Vagina (tissue), 2 donors: ENCODE data around the gene ROR2. TPM values are rescaled to one million over a fixed set of nuclear protein-coding genes. Genes with fewer than 3 reads are reported as not detected.

Experiments
- DNase-seq, 2 donors: peaks; one replicate each; pipeline ENCODE4 v3.0.0-alpha.2; 2017; ENCODE audit errors: extremely low spot score in 2 of 2
- H3K27ac ChIP-seq: fragments of 200-600 bp; sonication (generic); one replicate; pipeline ENCODE4 v1.5.1; 2019
- H3K27me3 ChIP-seq: fragments of 200-600 bp; sonication (generic); one replicate; pipeline ENCODE4 v1.5.1; 2019
- H3K36me3 ChIP-seq, 2 donors: fragments of 200-600 bp; sonication (generic); one replicate each; pipeline ENCODE4 v1.5.1; 2017 to 2019
- H3K4me1 ChIP-seq: fragments of 200-600 bp; sonication (generic); one replicate; pipeline ENCODE4 v1.5.1; 2019
- H3K4me3 ChIP-seq, 2 donors: fragments of 200-600 bp; sonication (generic); 1 replicate in 1 of 2; 2 replicates in 1 of 2; pipeline ENCODE4 v1.5.1; 2016 to 2019
- H3K9me3 ChIP-seq: fragments of 200-600 bp; sonication (generic); one replicate; pipeline ENCODE4 v1.5.1; 2019
- POLR2A ChIP-seq, 2 donors: fragments of 450-650 bp; IDR thresholded peaks; one replicate each; pipeline ENCODE4 v1.6.1; 2017; ENCODE audit warnings: antibody characterized with exemption in 2 of 2, mild to moderate bottlenecking in 2 of 2, moderate library complexity in 2 of 2
- POLR2AphosphoS5 ChIP-seq, 2 donors: sonication (generic); formaldehyde crosslinking; IDR thresholded peaks; one replicate each; pipeline ENCODE4 v1.9.0; 2017; ENCODE audit warnings: antibody characterized with exemption in 2 of 2, mild to moderate bottlenecking in 2 of 2, low read depth in 1 of 2; ENCODE audit not compliant: insufficient read depth in 1 of 2
- intact Hi-C: fragments of 100-400 bp; cut with DNase I; formaldehyde crosslinking; loops from one replicate; pipeline ENCODE4 v1.15.1; 2023
- total RNA-seq: library from RNA; depleted of rRNA; stranded (reverse); fragments of >200 nt; gene quantifications from one replicate; pipeline ENCODE4 v1.2.3, GENCODE V29; 2016
- TF ChIP-seq, protein P1 (sequence below), 3 experiments: fragments of 450-650 bp in 2 of 3; fragments of 200-600 bp in 1 of 3; sonication (generic) in 1 of 3; IDR thresholded peaks; one replicate each; pipeline ENCODE4 v1.5.1; 2017 to 2019; ENCODE audit warnings: antibody characterized with exemption in 3 of 3, mild to moderate bottlenecking in 2 of 3, moderate library complexity in 2 of 3

ROR2 gene
- total RNA-seq, 1 donor from 2014 or later: 22.3 TPM

- H3K4me3 ChIP-seq: no peak overlapping the region
- intact Hi-C loops: no loop called here
- DNase-seq: peak in 1 of 2 donors; percentile 58
- H3K27me3 ChIP-seq: no peaks in the 10 kb centered on the region
- TF ChIP-seq POLR2A (IDR thresholded peaks at IDR 0.05) (no peak), POLR2AphosphoS5 (IDR thresholded peaks at IDR 0.05; ENCODE audit: insufficient read depth in 1 of 2, low read depth in 1 of 2) (no peak)
- TF ChIP-seq, protein P1, sequence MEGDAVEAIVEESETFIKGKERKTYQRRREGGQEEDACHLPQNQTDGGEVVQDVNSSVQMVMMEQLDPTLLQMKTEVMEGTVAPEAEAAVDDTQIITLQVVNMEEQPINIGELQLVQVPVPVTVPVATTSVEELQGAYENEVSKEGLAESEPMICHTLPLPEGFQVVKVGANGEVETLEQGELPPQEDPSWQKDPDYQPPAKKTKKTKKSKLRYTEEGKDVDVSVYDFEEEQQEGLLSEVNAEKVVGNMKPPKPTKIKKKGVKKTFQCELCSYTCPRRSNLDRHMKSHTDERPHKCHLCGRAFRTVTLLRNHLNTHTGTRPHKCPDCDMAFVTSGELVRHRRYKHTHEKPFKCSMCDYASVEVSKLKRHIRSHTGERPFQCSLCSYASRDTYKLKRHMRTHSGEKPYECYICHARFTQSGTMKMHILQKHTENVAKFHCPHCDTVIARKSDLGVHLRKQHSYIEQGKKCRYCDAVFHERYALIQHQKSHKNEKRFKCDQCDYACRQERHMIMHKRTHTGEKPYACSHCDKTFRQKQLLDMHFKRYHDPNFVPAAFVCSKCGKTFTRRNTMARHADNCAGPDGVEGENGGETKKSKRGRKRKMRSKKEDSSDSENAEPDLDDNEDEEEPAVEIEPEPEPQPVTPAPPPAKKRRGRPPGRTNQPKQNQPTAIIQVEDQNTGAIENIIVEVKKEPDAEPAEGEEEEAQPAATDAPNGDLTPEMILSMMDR (IDR thresholded peaks at IDR 0.05): no peak
- H3K9me3 ChIP-seq: no peaks in the 10 kb centered on the region
- no peak overlapping the region for H3K27ac ChIP-seq
- H3K36me3 ChIP-seq: no peaks in the 10 kb centered on the region
- peaks cover 13% of the 10 kb centered on the region for H3K4me1 ChIP-seq
These were observed 34.3 kb downstream of the ROR2 start for GRCh38 chr9:91915524-91916263.

GRCh38 chr9:91914937-91915336, 35.1 kb downstream of the ROR2 start:
- Histone ChIP-seq H3K27me3 (no peaks in the 10 kb centered on the region), H3K9me3 (no peaks in the 10 kb centered on the region), H3K36me3 (no peaks in the 10 kb centered on the region), H3K4me3 (no peak overlapping the region), H3K4me1 (peaks cover 6% of the 10 kb centered on the region), H3K27ac (no peak overlapping the region)
- intact Hi-C loops: no loop called here
- TF ChIP-seq, protein P1 (IDR thresholded peaks at IDR 0.05): no peak
- TF ChIP-seq POLR2AphosphoS5 (IDR thresholded peaks at IDR 0.05; ENCODE audit: insufficient read depth in 1 of 2, low read depth in 1 of 2): no peak
- TF ChIP-seq POLR2A (IDR thresholded peaks at IDR 0.05): no peak
- peak in 1 of 2 donors; percentile 74 for DNase-seq

- TF ChIP-seq, protein P1 (IDR thresholded peaks at IDR 0.05): no peak
- TF ChIP-seq POLR2A (IDR thresholded peaks at IDR 0.05): no peak
- TF ChIP-seq POLR2AphosphoS5 (IDR thresholded peaks at IDR 0.05; ENCODE audit: insufficient read depth in 1 of 2, low read depth in 1 of 2): no peak
- H3K36me3 ChIP-seq: no peaks in the 10 kb centered on the region
- H3K4me3 ChIP-seq: no peak overlapping the region
- no peaks in the 10 kb centered on the region for H3K9me3 ChIP-seq
- no peaks in the 10 kb centered on the region for H3K27me3 ChIP-seq
- peaks cover 3% of the 10 kb centered on the region for H3K4me1 ChIP-seq
- H3K27ac ChIP-seq: no peak overlapping the region
- DNase-seq: peak in 1 of 2 donors; percentile 79
- intact Hi-C loops: no loop called here
These were observed 35.6 kb downstream of the ROR2 start for GRCh38 chr9:91914404-91914803.

DNA sequence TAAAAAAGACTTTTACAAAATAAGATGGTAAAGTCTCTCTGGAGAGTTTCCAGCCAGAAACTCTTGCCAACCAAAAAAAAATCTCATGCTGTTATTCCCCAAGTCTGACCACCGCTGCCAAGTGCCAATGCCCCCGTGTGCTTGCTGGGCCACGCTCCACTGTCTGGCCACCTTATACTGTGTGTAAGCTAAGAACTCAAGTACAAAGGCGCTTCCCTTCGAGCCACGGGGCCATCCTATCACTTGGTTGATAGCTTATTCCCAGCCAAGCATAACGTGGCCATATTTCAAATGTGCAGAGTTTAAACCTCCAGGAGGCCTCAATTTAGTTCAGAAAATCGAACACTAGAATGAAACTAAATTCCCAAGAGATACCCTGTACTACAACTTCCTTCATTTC, 36.0 kb downstream of the ROR2 start:
- Histone ChIP-seq H3K27ac (no peak overlapping the region), H3K4me3 (no peak overlapping the region), H3K36me3 (no peaks in the 10 kb centered on the region), H3K27me3 (no peaks in the 10 kb centered on the region), H3K4me1 (peaks cover 2% of the 10 kb centered on the region), H3K9me3 (no peaks in the 10 kb centered on the region)
- no peak for DNase-seq
- TF ChIP-seq, protein P1 (IDR thresholded peaks at IDR 0.05): no peak
- no peak for TF ChIP-seq POLR2A (IDR thresholded peaks at IDR 0.05)
- no peak for TF ChIP-seq POLR2AphosphoS5 (IDR thresholded peaks at IDR 0.05; ENCODE audit: insufficient read depth in 1 of 2, low read depth in 1 of 2)
- intact Hi-C loops: no loop called here

- H3K4me1 ChIP-seq: peaks cover 8% of the 10 kb centered on the region
- H3K36me3 ChIP-seq: no peaks in the 10 kb centered on the region
- DNase-seq: no peak
- H3K4me3 ChIP-seq: no peak overlapping the region
- intact Hi-C loops: no loop called here
- no peaks in the 10 kb centered on the region for H3K27me3 ChIP-seq
- TF ChIP-seq POLR2AphosphoS5 (IDR thresholded peaks at IDR 0.05; ENCODE audit: insufficient read depth in 1 of 2, low read depth in 1 of 2) (no peak), POLR2A (IDR thresholded peaks at IDR 0.05) (no peak)
- TF ChIP-seq, protein P1 (IDR thresholded peaks at IDR 0.05): no peak
- H3K27ac ChIP-seq: no peak overlapping the region
- no peaks in the 10 kb centered on the region for H3K9me3 ChIP-seq
These were observed 36.9 kb downstream of the ROR2 start for GRCh38 chr9:91913096-91913495.
